Measurements from ENCODE around the gene REEP5.

- TF ChIP-seq EZH2 (IDR thresholded peaks at IDR 0.05; ENCODE audit: borderline replicate concordance, low read length) (no peak), CTCF (conservative IDR thresholded peaks at IDR 0.05 in 1 of 2, IDR thresholded peaks at IDR 0.05 in 1 of 2; ENCODE audit: extremely low read depth in 1 of 2, insufficient read depth in 1 of 2, low read depth in 1 of 2, low read length in 2 of 2) (no peak)
Observed at GRCh38 chr5:112933105-112933504, 11.1 kb upstream of the REEP5 start.

All from mammary epithelial cell (primary cell).